Right lobe of liver (tissue), 6 donors: ENCODE measurements around the gene MRPS15. TPM values are rescaled to one million over a fixed set of nuclear protein-coding genes. Genes with fewer than 3 reads are reported as not detected.

ENCODE experiments used
- ATAC-seq, 4 donors: fragments of 200-7000 bp; cut with Tn5 transposase; one replicate each; pipeline ENCODE4 v1.9.1; 2020; ENCODE audit warnings: mild to moderate bottlenecking in 4 of 4, moderate library complexity in 4 of 4
- DNase-seq, 3 donors: peaks; one replicate each; pipeline ENCODE4 v3.0.0-alpha.2; 2020
- H3K27ac ChIP-seq, 3 donors: fragments of 200-600 bp; one replicate each; pipeline ENCODE4 v1.8.0; 2022
- H3K27me3 ChIP-seq, 2 donors: fragments of 200-600 bp; one replicate each; pipeline ENCODE4 v1.8.0; 2022
- H3K36me3 ChIP-seq, 4 donors: fragments of 200-600 bp; sonication (generic) in 1 of 4; one replicate each; pipeline versions ENCODE4 v1.5.1 to v1.8.0; 2017 to 2022; ENCODE audit warnings: control low read depth in 1 of 4
- H3K4me1 ChIP-seq, 4 donors: fragments of 200-600 bp; sonication (generic) in 1 of 4; one replicate each; pipeline versions ENCODE4 v1.5.1 to v1.8.0; 2017 to 2022; ENCODE audit warnings: control low read depth in 1 of 4
- H3K4me3 ChIP-seq, 3 donors: fragments of 200-600 bp; one replicate each; pipeline ENCODE4 v1.8.0; 2022
- H3K9me3 ChIP-seq, 4 donors: fragments of 200-600 bp; sonication (generic) in 1 of 4; one replicate each; pipeline versions ENCODE4 v1.5.1 to v1.8.0; 2017 to 2022; ENCODE audit warnings: control low read depth in 1 of 4
- POLR2A ChIP-seq: fragments of 450-650 bp; IDR thresholded peaks from one replicate; pipeline ENCODE4 v1.6.1; 2017; ENCODE audit warnings: antibody characterized with exemption, mild to moderate bottlenecking
- WGBS: methylation state at CpG from one replicate; pipeline ENCODE4 v1.1.6; 2018; ENCODE audit warnings: low coverage, low lambda C conversion rate; ENCODE audit not compliant: insufficient coverage; ENCODE audit errors: missing lambda C conversion rate; 5-methylcytosine and 5-hydroxymethylcytosine counted together
- intact Hi-C, 2 donors: fragments of 100-400 bp; cut with DNase I; formaldehyde crosslinking; loops; one replicate each; pipeline versions ENCODE4 v1.11.2 to v1.14.1; 2022
- total RNA-seq, 6 experiments: library from RNA; depleted of rRNA in 2 of 6; stranded (reverse); fragments of >200 nt in 2 of 6; fragmentation: NEBNext Ultra II Directional in 3 of 6; extraction: Animal tissue kit (Norgen Biotek cat#: 25700) in 3 of 6; gene quantifications; one replicate each; pipeline versions ENCODE4 v1.1.0 to v1.2.4, GENCODE V29; 2016 to 2023
- TF ChIP-seq, protein P1 (sequence below), 4 donors: fragments of 200-600 bp in 3 of 4; fragments of 450-650 bp in 1 of 4; IDR thresholded peaks; one replicate each; pipeline versions ENCODE4 v1.5.1 to v1.8.0; 2016 to 2022; ENCODE audit warnings: antibody characterized with exemption in 4 of 4, mild to moderate bottlenecking in 2 of 4
- donor health status: DM: no; HTN: yes; CAD: no.
- donor health status: DM: no; HTN: no; CAD: no.
- donor health status: DM: no; HTN: no; CAD: no.
- donor health status: DM: no; HTN: yes; CAD: no.
- donor health status: DM: no; HTN: yes; CAD: no.

The MRPS15 gene
- total RNA-seq, 6 experiments from 2014 or later = 44.9 to 63.6 (median 55.1) TPM

DNA sequence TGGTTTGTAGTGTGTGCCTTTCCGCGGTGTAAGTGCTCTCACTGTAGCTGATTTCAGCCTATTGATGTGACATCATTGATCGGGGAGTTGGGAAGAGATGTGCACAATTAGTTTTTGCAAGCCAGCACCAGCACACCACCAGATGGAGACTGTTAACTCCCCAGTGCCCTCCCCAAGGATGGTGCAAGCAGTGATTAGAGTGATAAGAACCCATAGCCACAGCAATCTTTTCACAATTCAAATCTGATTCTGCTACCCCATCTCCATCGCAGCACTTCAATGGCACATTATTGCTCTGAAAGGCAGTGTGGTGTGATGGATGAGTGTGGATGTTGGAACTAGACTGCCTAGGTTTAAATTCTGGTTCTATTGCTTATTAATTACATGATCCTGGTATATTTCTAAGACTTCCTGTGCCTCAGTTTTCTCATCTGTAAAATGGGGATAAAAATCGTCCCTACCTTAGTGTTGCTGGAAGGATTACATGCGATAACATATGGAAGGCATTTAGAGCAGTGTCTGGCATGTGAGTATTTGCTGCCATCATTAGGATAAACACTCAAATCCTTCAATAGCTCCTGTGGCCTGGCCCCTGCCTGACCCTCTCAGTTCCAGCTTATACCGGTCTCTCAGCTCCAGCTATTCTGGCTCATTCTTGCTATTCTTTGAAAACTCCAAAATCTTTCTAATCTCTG is 11.9 kb upstream of the MRPS15 start:
- no peak for TF ChIP-seq POLR2A
- TF ChIP-seq, protein P1, sequence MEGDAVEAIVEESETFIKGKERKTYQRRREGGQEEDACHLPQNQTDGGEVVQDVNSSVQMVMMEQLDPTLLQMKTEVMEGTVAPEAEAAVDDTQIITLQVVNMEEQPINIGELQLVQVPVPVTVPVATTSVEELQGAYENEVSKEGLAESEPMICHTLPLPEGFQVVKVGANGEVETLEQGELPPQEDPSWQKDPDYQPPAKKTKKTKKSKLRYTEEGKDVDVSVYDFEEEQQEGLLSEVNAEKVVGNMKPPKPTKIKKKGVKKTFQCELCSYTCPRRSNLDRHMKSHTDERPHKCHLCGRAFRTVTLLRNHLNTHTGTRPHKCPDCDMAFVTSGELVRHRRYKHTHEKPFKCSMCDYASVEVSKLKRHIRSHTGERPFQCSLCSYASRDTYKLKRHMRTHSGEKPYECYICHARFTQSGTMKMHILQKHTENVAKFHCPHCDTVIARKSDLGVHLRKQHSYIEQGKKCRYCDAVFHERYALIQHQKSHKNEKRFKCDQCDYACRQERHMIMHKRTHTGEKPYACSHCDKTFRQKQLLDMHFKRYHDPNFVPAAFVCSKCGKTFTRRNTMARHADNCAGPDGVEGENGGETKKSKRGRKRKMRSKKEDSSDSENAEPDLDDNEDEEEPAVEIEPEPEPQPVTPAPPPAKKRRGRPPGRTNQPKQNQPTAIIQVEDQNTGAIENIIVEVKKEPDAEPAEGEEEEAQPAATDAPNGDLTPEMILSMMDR (IDR thresholded peaks at IDR 0.05) = no peak
- no peak overlapping the region for H3K4me3 ChIP-seq
- H3K36me3 ChIP-seq = no peaks in the 10 kb centered on the region
- intact Hi-C loops = no loop called here
- no peak overlapping the region for H3K27ac ChIP-seq
- ATAC-seq (peak in 1 of 4 donors; percentile 20), DNase-seq (no peak)
- H3K9me3 ChIP-seq = no peaks in the 10 kb centered on the region
- H3K4me1 ChIP-seq = peaks cover 0 to 10% (median 0%) of the 10 kb centered on the region in 4 donors
- H3K27me3 ChIP-seq = no peaks in the 10 kb centered on the region
- WGBS = 84% methylated on average over 4 of the region's 7 CpGs

DNA sequence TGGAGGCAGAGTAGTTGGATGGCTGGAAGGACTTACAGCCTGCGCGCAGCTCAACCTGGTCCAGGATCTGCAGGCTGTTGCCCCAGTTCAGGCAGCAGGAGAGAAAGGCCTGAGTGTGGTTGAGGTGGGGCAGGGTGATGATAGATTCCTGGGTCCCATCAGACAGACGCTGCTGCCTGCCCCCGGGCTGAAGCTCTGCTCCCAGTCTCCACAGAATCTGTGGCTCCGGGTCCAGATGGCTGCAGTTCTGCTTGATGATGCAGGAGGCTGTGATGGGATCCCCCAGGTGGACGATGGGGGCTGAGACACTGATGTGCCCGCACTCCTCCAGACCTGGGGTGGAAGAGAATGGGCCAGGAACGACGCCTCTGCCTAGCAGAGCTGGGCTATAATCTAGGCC is 11.2 kb upstream of the MRPS15 start:
- H3K27ac ChIP-seq = no peak overlapping the region
- intact Hi-C loops = no loop called here
- no peak for DNase-seq

DNA sequence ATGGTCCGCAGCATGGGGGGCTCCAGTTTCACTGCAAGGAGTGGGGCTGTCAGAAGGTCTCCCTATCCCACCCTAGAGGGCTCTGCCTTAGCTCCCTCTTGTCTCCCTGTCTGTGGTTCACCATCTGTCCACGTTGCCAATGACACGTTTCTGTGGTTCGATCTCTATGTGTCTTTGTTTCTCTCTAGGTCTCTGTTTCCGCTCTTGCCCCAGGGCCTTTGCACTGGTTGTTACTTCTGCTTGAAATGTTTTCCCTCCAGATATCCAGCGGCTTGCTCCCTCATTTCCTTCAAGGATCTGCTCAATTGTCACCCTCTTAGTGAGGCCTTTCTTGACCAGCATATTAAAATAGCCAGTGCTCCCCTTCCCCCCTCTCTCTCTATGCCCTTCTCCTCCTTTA is 8.5 kb upstream of the MRPS15 start:
- 86% methylated on average over 5 of the region's 6 CpGs for WGBS
- Histone ChIP-seq H3K27me3 (no peaks in the 10 kb centered on the region), H3K4me3 (no peak overlapping the region), H3K4me1 (no peaks in the 10 kb centered on the region), H3K9me3 (no peaks in the 10 kb centered on the region), H3K36me3 (no peaks in the 10 kb centered on the region), H3K27ac (no peak overlapping the region)
- TF ChIP-seq, protein P1 (IDR thresholded peaks at IDR 0.05) = no peak
- no peak for TF ChIP-seq POLR2A
- intact Hi-C loops = no loop called here
- ATAC-seq = no peak
- no peak for DNase-seq

More for the DNA sequence above, 11.2 kb upstream of the MRPS15 start:
- H3K27me3 ChIP-seq = no peaks in the 10 kb centered on the region
- H3K4me1 ChIP-seq = peaks cover 0 to 10% (median 0%) of the 10 kb centered on the region in 4 donors
- H3K4me3 ChIP-seq = no peak overlapping the region
- no peaks in the 10 kb centered on the region for H3K9me3 ChIP-seq
- peak in 1 of 4 donors; percentile 21 for ATAC-seq
- H3K36me3 ChIP-seq = no peaks in the 10 kb centered on the region
- TF ChIP-seq, protein P1 (IDR thresholded peaks at IDR 0.05) = no peak
- TF ChIP-seq POLR2A = no peak
- WGBS = 60% methylated on average over 2 of the region's 9 CpGs

DNA sequence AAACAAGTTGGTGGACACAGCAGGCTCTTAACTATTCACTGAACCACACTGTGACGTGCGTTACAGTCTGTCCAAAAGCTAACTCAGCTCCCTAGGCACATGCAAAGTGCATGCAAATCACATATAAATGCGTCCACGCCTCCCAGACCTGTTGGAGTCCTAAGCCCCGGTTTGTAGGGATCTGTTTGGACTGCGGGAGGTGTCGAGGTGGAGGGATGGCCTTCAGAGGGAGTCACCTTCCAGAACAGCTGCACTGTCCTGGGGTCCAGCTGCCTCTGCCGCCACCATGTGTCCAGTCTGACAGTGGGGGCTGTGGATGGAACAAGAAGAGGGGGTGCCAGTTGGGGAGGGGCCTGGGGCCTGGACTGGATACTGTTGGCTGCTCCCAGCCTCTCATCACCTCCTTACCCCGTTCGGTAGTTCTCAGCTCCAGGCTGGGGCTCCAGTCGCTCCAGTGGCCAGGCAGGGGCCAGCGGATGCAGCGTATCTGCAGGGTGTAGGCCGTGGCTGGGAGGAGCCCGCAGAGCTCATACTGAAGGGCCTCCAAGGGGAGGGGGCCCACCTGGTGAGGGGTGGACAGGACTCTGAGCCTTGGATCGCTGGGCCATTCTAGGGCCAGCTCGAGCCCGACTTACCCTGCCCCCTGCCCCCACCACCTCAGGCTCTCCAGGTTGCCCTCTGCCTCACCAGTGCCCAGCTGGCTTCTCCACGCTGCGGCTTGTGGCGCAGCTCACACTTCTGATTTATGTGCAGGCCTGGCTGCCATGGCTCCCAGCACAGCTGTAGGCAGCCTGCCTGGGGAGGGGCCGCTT is 7.9 kb upstream of the MRPS15 start:
- intact Hi-C loops = no loop called here
- H3K4me3 ChIP-seq = no peak overlapping the region
- ATAC-seq = no peak
- H3K36me3 ChIP-seq = no peaks in the 10 kb centered on the region
- no peaks in the 10 kb centered on the region for H3K4me1 ChIP-seq
- WGBS = 76% methylated on average over 7 of the region's 22 CpGs
- H3K9me3 ChIP-seq = no peaks in the 10 kb centered on the region
- no peaks in the 10 kb centered on the region for H3K27me3 ChIP-seq
- no peak for DNase-seq
- TF ChIP-seq POLR2A = no peak
- TF ChIP-seq, protein P1 (IDR thresholded peaks at IDR 0.05) = no peak
- H3K27ac ChIP-seq = no peak overlapping the region
